CD4-positive, alpha-beta memory T cell (primary cell): ENCODE results near the gene CNN2. TPM values are rescaled to one million over a fixed set of nuclear protein-coding genes. Genes with fewer than 3 reads are reported as not detected.

Experiments
- CTCF ChIA-PET: fragments of 350-600 bp; sonication (Branson Sonifier 250); formaldehyde crosslinking; loops from one replicate; lab custom pipeline; 2021; ENCODE audit warnings: inconsistent platforms; ENCODE audit not compliant: partially characterized antibody; lab: Charles Lee
- POLR2A ChIA-PET: fragments of 350-600 bp; sonication (Branson Sonifier 250); formaldehyde crosslinking; loops from one replicate; lab custom pipeline; 2021; ENCODE audit not compliant: partially characterized antibody; lab: Charles Lee
- DNase-seq, 5 donors: peaks; one replicate each; pipeline versions ENCODE4 v3.0.0 to v3.0.0-alpha.2; 2020 to 2022; ENCODE audit warnings: mixed read lengths in 1 of 5
- H3K27ac ChIP-seq: one replicate; pipeline ENCODE4 v1.7.0; 2013; ENCODE audit warnings: low read depth, low read length
- H3K27me3 ChIP-seq: 2 replicates; pipeline ENCODE4 v1.7.0; 2013; ENCODE audit warnings: mild to moderate bottlenecking, low read length, moderate library complexity; ENCODE audit not compliant: insufficient read depth
- H3K36me3 ChIP-seq: 2 replicates; pipeline ENCODE4 v1.7.0; 2013; ENCODE audit warnings: mild to moderate bottlenecking, low read length, moderate library complexity; ENCODE audit not compliant: insufficient read depth
- H3K4me1 ChIP-seq: 2 replicates; pipeline ENCODE4 v1.7.0; 2013; ENCODE audit warnings: mild to moderate bottlenecking, low read length, moderate library complexity; ENCODE audit not compliant: insufficient read depth
- H3K4me3 ChIP-seq, 2 donors: one replicate each; pipeline ENCODE4 v1.7.0; 2013; ENCODE audit warnings: low read length in 2 of 2, mild to moderate bottlenecking in 1 of 2
- H3K9me3 ChIP-seq, 2 donors: one replicate each; pipeline ENCODE4 v1.7.0; 2013; ENCODE audit warnings: low read length in 2 of 2, control low read depth in 1 of 2; ENCODE audit not compliant: control insufficient read depth in 1 of 2
- H3K27ac Mint-ChIP-seq, 7 donors: one replicate each; pipeline ENCODE4 v1.8.0; 2020 to 2021; ENCODE audit warnings: mixed read lengths in 7 of 7, mild to moderate bottlenecking in 6 of 7, inconsistent platforms in 3 of 7, moderate library complexity in 3 of 7
- H3K27me3 Mint-ChIP-seq, 2 donors: one replicate each; pipeline ENCODE4 v1.8.0; 2020 to 2021; ENCODE audit warnings: mixed read lengths in 2 of 2
- H3K36me3 Mint-ChIP-seq, 2 donors: one replicate each; pipeline ENCODE4 v1.8.0; 2020 to 2021; ENCODE audit warnings: mixed read lengths in 2 of 2, inconsistent platforms in 1 of 2, mild to moderate bottlenecking in 1 of 2
- H3K4me1 Mint-ChIP-seq, 4 donors: one replicate each; pipeline ENCODE4 v1.8.0; 2020 to 2021; ENCODE audit warnings: mixed read lengths in 4 of 4, mild to moderate bottlenecking in 1 of 4
- H3K4me3 Mint-ChIP-seq, 8 donors: one replicate each; pipeline ENCODE4 v1.8.0; 2020 to 2021; ENCODE audit warnings: mixed read lengths in 8 of 8, mild to moderate bottlenecking in 7 of 8, moderate library complexity in 6 of 8, inconsistent platforms in 3 of 8
- H3K9me3 Mint-ChIP-seq, 8 donors: one replicate each; pipeline ENCODE4 v1.8.0; 2020 to 2021; ENCODE audit warnings: mixed read lengths in 8 of 8, mild to moderate bottlenecking in 5 of 8, inconsistent platforms in 3 of 8, moderate library complexity in 1 of 8
- intact Hi-C: fragments of 100-400 bp; cut with micrococcal nuclease; formaldehyde crosslinking; loops from one replicate; pipeline ENCODE4 v1.15.1; 2023
- polyA plus RNA-seq, 2 donors: library from polyadenylated mRNA; unstranded; fragments of 300-500 nt; fragmentation: Illumina TruSeq; gene quantifications; one replicate each; pipeline ENCODE4 v1.2.3, GENCODE V29; 2021
- total RNA-seq, 2 experiments: library from RNA; stranded (reverse); gene quantifications; one replicate each; pipeline ENCODE4 v1.2.3, GENCODE V29; 2021

CNN2 gene
- total and polyA plus RNA-seq, 4 experiments from 2014 or later: 263 to 632 (median 355) TPM

DNA sequence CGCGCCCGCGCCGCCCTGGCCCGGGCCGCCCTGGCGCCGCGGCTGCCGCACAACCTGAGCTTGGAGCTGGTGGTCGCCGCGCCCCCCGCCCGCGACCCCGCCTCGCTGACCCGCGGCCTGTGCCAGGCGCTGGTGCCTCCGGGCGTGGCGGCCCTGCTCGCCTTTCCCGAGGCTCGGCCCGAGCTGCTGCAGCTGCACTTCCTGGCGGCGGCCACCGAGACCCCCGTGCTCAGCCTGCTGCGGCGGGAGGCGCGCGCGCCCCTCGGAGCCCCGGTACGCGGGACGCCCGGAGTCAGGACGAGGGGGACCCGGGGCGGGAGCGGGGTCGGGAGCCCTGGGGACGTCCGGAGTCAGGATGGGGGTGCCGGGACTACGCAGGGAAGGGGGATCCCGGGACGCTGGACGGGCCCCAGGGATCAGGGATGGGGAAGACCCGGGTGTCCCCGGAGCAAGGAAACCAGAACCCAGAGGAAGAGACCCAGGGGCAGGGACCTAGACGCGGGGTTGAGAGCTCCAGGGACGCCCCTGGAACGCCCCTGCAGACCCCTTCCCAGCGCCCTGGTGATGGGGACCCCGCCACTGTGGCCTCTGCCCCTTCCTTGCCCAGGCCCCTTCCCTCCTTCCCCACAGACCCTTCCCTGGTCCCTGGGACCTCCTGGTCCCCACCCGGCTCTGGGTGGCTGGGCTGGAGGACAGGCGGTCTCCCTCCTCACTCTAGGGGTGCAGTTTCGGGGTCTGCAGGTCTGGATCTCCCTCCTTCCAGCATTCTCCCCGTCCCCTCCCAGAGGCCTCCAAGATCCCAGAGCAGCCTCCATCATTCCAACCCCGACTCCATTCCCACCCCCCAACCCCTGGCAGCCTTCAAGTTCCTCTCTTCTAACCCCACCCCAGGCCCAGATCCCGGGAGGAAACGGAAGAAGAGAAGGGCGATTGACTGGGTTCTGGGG is 25.5 kb upstream of the CNN2 start:
- Mint-ChIP-seq H3K36me3 (peaks cover 0 to 6% of the 10 kb centered on the region in 2 donors), H3K27me3 (peaks cover 19 to 22% of the 10 kb centered on the region in 2 donors), H3K9me3 (peaks cover 0 to 2% (median 0%) of the 10 kb centered on the region in 8 donors), H3K4me3 (peak overlapping the region in 4 of 8 donors; percentile 23 to 68 (median 48)), H3K4me1 (peaks cover 4 to 26% (median 15%) of the 10 kb centered on the region in 4 donors), H3K27ac (no peak overlapping the region)
- intact Hi-C loops: loop anchor here (1.0 to 2.0 kb wide), 6 partner anchors 17 to 138 kb away; partner anchors contain the start of genes RNU6-2, TMEM259 and WDR18
- H3K36me3 ChIP-seq: no peaks in the 10 kb centered on the region
- CTCF ChIA-PET: interaction anchor here (0.7 to 1.1 kb wide), 4 partner anchors 30 to 230 kb away, joined by 3 to 5 read pairs (median 4); partner anchors contain the start of gene ARHGAP45
- POLR2A ChIA-PET: interaction anchor here (0.9 to 1.6 kb wide), 4 partner anchors 39 to 81 kb away, joined by 3 to 5 read pairs (median 4); partner anchors contain the start of gene ABCA7
- no peak overlapping the region for H3K27ac ChIP-seq
- peaks cover 26% of the 10 kb centered on the region for H3K27me3 ChIP-seq
- no peaks in the 10 kb centered on the region for H3K9me3 ChIP-seq
- H3K4me1 ChIP-seq: peaks cover 23% of the 10 kb centered on the region
- no peak for DNase-seq
- H3K4me3 ChIP-seq: no peak overlapping the region

DNA sequence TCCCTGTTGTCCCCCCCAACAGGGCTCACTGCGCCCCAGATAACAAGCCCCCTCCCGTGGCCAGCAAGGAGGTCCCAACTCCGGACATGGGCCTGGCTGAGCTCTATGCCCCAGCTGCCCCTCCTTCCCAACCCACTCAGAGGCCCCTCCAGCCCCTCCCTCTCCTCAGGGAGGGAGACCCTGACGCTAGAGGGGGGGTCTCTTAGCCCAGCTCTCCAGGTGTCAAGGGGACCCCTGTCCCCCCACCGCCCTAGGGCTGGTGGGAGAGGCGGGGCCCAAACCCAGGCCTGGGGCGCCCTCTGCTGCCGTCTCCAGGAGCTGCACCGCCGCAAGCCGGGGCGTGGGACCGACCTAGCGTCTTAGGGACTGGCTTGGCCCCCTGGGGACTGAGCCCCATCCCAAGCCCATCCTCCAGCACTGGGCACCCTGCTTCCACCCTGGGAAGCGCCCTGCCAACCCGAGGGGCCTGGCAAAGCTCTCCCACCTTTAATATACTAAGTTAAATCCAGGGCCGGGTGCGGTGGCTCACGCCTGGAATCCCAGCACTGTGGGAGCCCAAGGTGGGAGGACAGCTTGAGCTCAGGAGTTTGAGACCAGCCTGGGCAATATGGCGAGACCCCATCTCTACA is 24.8 kb upstream of the CNN2 start:
- peaks cover 26% of the 10 kb centered on the region for H3K27me3 ChIP-seq
- H3K27ac ChIP-seq: no peak overlapping the region
- intact Hi-C loops: loop anchor here (1.0 to 2.0 kb wide), 6 partner anchors 17 to 139 kb away; partner anchors contain the start of genes RNU6-2, TMEM259 and WDR18
- no peak overlapping the region for H3K4me3 Mint-ChIP-seq
- H3K4me1 Mint-ChIP-seq: peaks cover 2 to 18% (median 10%) of the 10 kb centered on the region in 4 donors
- POLR2A ChIA-PET: interaction anchor here (0.9 to 1.6 kb wide), 4 partner anchors 39 to 82 kb away, joined by 3 to 5 read pairs (median 4); partner anchors contain the start of gene ABCA7
- CTCF ChIA-PET: interaction anchor here (0.7 to 1.1 kb wide), 4 partner anchors 31 to 231 kb away, joined by 3 to 5 read pairs (median 4); partner anchors contain the start of gene ARHGAP45
- peaks cover 15% of the 10 kb centered on the region for H3K4me1 ChIP-seq
- DNase-seq: peak; percentile 60 to 71 (median 61)
- H3K9me3 ChIP-seq: no peaks in the 10 kb centered on the region
- peak overlapping the region in 1 of 7 donors; percentile 21 for H3K27ac Mint-ChIP-seq
- H3K4me3 ChIP-seq: no peak overlapping the region
- H3K9me3 Mint-ChIP-seq: peaks cover 0 to 2% (median 0%) of the 10 kb centered on the region in 8 donors
- H3K36me3 ChIP-seq: no peaks in the 10 kb centered on the region
- H3K27me3 Mint-ChIP-seq: peaks cover 17 to 19% of the 10 kb centered on the region in 2 donors
- H3K36me3 Mint-ChIP-seq: peaks cover 0 to under 1% of the 10 kb centered on the region in 2 donors

DNA sequence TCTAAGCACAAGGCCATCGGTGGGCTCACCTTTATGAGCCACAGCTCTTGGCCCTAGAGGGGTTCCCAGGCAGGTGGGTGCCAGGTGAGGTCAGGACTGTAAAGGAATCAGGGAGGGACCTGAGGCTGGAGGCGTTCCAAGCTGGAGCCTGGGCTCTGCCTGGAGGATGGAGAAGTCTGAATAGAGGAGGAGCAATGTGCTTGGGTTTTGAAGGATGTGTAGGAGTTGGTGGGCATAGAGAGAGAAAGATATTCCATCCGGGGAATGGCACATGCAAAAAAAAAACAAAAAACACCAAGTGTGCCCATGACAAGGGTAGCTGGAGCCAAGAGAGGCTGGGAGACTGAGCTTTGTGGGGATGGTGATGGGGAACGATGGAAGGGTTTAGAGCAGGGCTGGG is 23.8 kb upstream of the CNN2 start:
- Mint-ChIP-seq H3K36me3 (no peaks in the 10 kb centered on the region), H3K27ac (peak overlapping the region in 2 of 7 donors; percentile 74 to 75), H3K4me1 (peaks cover 2 to 15% (median 7%) of the 10 kb centered on the region in 4 donors), H3K9me3 (peaks cover 0 to 2% (median 0%) of the 10 kb centered on the region in 8 donors), H3K27me3 (peaks cover 17% of the 10 kb centered on the region in 2 donors), H3K4me3 (no peak overlapping the region)
- Histone ChIP-seq H3K4me3 (no peak overlapping the region), H3K27ac (no peak overlapping the region), H3K36me3 (no peaks in the 10 kb centered on the region), H3K4me1 (peaks cover 9% of the 10 kb centered on the region), H3K9me3 (no peaks in the 10 kb centered on the region), H3K27me3 (peaks cover 25% of the 10 kb centered on the region)
- POLR2A ChIA-PET: no interaction called here
- intact Hi-C loops: no loop called here
- CTCF ChIA-PET: no interaction called here
- DNase-seq: no peak

- Histone ChIP-seq H3K4me1 (peaks cover 9% of the 10 kb centered on the region), H3K27ac (no peak overlapping the region), H3K27me3 (peaks cover 20% of the 10 kb centered on the region), H3K4me3 (no peak overlapping the region), H3K36me3 (no peaks in the 10 kb centered on the region), H3K9me3 (no peaks in the 10 kb centered on the region)
- no peak overlapping the region for H3K27ac Mint-ChIP-seq
- no peak overlapping the region for H3K4me3 Mint-ChIP-seq
- peaks cover 11 to 12% of the 10 kb centered on the region in 2 donors for H3K27me3 Mint-ChIP-seq
- ChIA-PET CTCF (interaction anchor here (1.0 kb wide), 1 partner anchor 81 kb away, joined by 4 read pairs; no protein-coding TSS in a partner anchor), POLR2A (interaction anchor here (1.0 to 1.8 kb wide), 2 partner anchors 17 to 27 kb away, joined by 3 to 5 read pairs; no protein-coding TSS in a partner anchor)
- peaks cover 2 to 9% (median 5%) of the 10 kb centered on the region in 4 donors for H3K4me1 Mint-ChIP-seq
- H3K9me3 Mint-ChIP-seq: peaks cover 0 to 2% (median 0%) of the 10 kb centered on the region in 8 donors
- DNase-seq: no peak
- intact Hi-C loops: no loop called here
- peaks cover 0 to under 1% of the 10 kb centered on the region in 2 donors for H3K36me3 Mint-ChIP-seq
Observed at GRCh38 chr19:1003283-1003682, 23.1 kb upstream of the CNN2 start.

DNA sequence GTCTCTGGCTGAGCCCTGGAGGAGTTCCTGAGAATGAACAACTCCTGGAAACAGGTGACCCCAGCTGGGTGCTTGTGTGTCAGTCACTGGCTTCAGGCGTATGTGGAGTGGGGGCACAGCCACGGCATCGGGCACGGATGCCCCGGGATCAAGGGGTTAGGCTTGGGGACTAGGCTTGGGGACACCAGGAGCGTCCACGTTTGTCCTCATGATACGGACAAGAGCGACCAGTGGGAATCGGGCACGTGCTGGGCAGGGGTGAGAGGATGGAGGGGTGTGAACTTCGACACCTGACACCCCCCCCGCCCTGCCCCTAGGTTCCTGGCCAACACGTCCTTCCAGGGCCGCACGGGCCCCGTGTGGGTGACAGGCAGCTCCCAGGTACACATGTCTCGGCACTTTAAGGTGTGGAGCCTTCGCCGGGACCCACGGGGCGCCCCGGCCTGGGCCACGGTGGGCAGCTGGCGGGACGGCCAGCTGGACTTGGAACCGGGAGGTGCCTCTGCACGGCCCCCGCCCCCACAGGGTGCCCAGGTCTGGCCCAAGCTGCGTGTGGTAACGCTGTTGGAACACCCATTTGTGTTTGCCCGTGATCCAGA is 22.1 kb upstream of the CNN2 start:
- Histone ChIP-seq H3K4me3 (no peak overlapping the region), H3K27me3 (peaks cover 11% of the 10 kb centered on the region), H3K27ac (no peak overlapping the region), H3K9me3 (no peaks in the 10 kb centered on the region), H3K4me1 (peaks cover 9% of the 10 kb centered on the region), H3K36me3 (no peaks in the 10 kb centered on the region)
- Mint-ChIP-seq H3K9me3 (peaks cover 0 to under 1% (median 0%) of the 10 kb centered on the region in 8 donors), H3K4me3 (no peak overlapping the region), H3K27me3 (peaks cover 4 to 5% of the 10 kb centered on the region in 2 donors), H3K36me3 (peaks cover 0 to 2% of the 10 kb centered on the region in 2 donors), H3K4me1 (peaks cover 2% of the 10 kb centered on the region in 4 donors), H3K27ac (no peak overlapping the region)
- POLR2A ChIA-PET: interaction anchor here (1.0 to 2.4 kb wide), 4 partner anchors 12 to 26 kb away, joined by 3 to 8 read pairs (median 5); partner anchors contain the start of gene CNN2
- intact Hi-C loops: no loop called here
- DNase-seq: no peak
- CTCF ChIA-PET: interaction anchor here (1.0 kb wide), 1 partner anchor 83 kb away, joined by 4 read pairs; no protein-coding TSS in a partner anchor
